Osteocyte (in vitro differentiated cells): ENCODE measurements around the gene MRPL11. TPM values are rescaled to one million over a fixed set of nuclear protein-coding genes. Genes with fewer than 3 reads are reported as not detected.

Experiments used
- DNase-seq: peaks from one replicate; pipeline ENCODE4 v3.0.0; 2021; ENCODE audit warnings: mixed read lengths; ENCODE audit not compliant: unreplicated experiment; ENCODE audit errors: extremely low spot score
- H3K27ac Mint-ChIP-seq: one replicate; pipeline ENCODE4 v1.8.0; 2021; ENCODE audit warnings: mild to moderate bottlenecking, mixed read lengths; ENCODE audit not compliant: unreplicated experiment
- H3K27me3 Mint-ChIP-seq: one replicate; pipeline ENCODE4 v1.8.0; 2021; ENCODE audit warnings: mixed read lengths; ENCODE audit not compliant: unreplicated experiment
- H3K36me3 Mint-ChIP-seq: one replicate; pipeline ENCODE4 v1.8.0; 2021; ENCODE audit warnings: mixed read lengths; ENCODE audit not compliant: unreplicated experiment
- H3K4me1 Mint-ChIP-seq: one replicate; pipeline ENCODE4 v1.8.0; 2021; ENCODE audit warnings: mixed read lengths; ENCODE audit not compliant: unreplicated experiment
- H3K4me3 Mint-ChIP-seq: one replicate; pipeline ENCODE4 v1.8.0; 2021; ENCODE audit warnings: mild to moderate bottlenecking, moderate library complexity, mixed read lengths; ENCODE audit not compliant: unreplicated experiment
- H3K9me3 Mint-ChIP-seq: one replicate; pipeline ENCODE4 v1.8.0; 2021; ENCODE audit warnings: mixed read lengths; ENCODE audit not compliant: unreplicated experiment
- CTCF ChIP-seq: fragments of 200-600 bp; sonication (generic); IDR thresholded peaks from 2 replicates; pipeline ENCODE4 v1.5.0; 2021; ENCODE audit warnings: antibody characterized with exemption, mild to moderate bottlenecking, moderate library complexity
- long read RNA-seq: library from polyadenylated mRNA; unstranded; transcript quantifications from one replicate; pipeline ENCODE4 v2.0.0, GENCODE V29; 2021
- total RNA-seq: library from RNA; stranded (reverse); gene quantifications from 2 replicates; pipeline ENCODE4 v1.2.1, GENCODE V29; 2021

The MRPL11 gene
- 42.1 and 45.4 TPM in 2 replicates for total RNA-seq
- long read RNA-seq, transcript MRPL11-201 (5 exons, 1,605 nt), result major isoform, 31 of 42 reads
- long read RNA-seq, transcript MRPL11-203 (5 exons, 1,527 nt), result minor isoform, 6 of 42 reads
- long read RNA-seq, partial matches to known transcripts, result 2 of 42 reads
- long read RNA-seq, other reads (novel, unspliced or antisense), result 2 of 42 reads

- Mint-ChIP-seq H3K4me3 (peak within 1 kb of the TSS; percentile 89), H3K36me3 (peaks cover 18% of the 10 kb centered on the region), H3K27ac (peak within 1 kb of the TSS; percentile 95), H3K4me1 (peaks cover 10% of the 10 kb centered on the region), H3K9me3 (peaks cover 9% of the 10 kb centered on the region), H3K27me3 (peaks cover 4% of the 10 kb centered on the region)
- TF ChIP-seq CTCF, result peak; percentile 73
- DNase-seq, result peak; percentile 93
Observed at GRCh38 chr11:66438504-66439466, at the start of gene MRPL11. TSS of gene MRPL11 (minus strand) at chr11:66438848. CDS start at chr11:66438754, 94 bp downstream.

GRCh38 chr11:66484806-66485380 lies 46.2 kb upstream of the MRPL11 start:
- Mint-ChIP-seq H3K36me3 (peaks cover 12% of the 10 kb centered on the region), H3K27ac (no peak overlapping the region), H3K4me1 (peaks cover 5% of the 10 kb centered on the region), H3K27me3 (no peaks in the 10 kb centered on the region), H3K4me3 (no peak overlapping the region), H3K9me3 (no peaks in the 10 kb centered on the region)
- TF ChIP-seq CTCF, result no peak
- no peak for DNase-seq

- Mint-ChIP-seq H3K4me1 (peaks cover 21% of the 10 kb centered on the region), H3K9me3 (no peaks in the 10 kb centered on the region), H3K27ac (peak within 1 kb of the TSS; percentile 94), H3K27me3 (no peaks in the 10 kb centered on the region), H3K36me3 (no peaks in the 10 kb centered on the region), H3K4me3 (peak within 1 kb of the TSS; percentile 93)
- no peak for TF ChIP-seq CTCF
- DNase-seq, result peak; percentile 99
Observed at GRCh38 chr11:66480117-66480938, 41.7 kb upstream of the MRPL11 start, which contains the start of gene DPP3. TSS of gene DPP3 (plus strand) at chr11:66480434. CDS start at chr11:66482201, 1,767 bp downstream.

GRCh38 chr11:66479394-66480116 lies 40.9 kb upstream of the MRPL11 start:
- peak overlapping the region; percentile 93 for H3K4me3 Mint-ChIP-seq
- H3K27me3 Mint-ChIP-seq, result no peaks in the 10 kb centered on the region

More at GRCh38 chr11:66479394-66480116, 40.9 kb upstream of the MRPL11 start:
- Mint-ChIP-seq H3K36me3 (no peaks in the 10 kb centered on the region), H3K27ac (peak overlapping the region; percentile 94), H3K4me1 (peaks cover 21% of the 10 kb centered on the region), H3K9me3 (no peaks in the 10 kb centered on the region)
- DNase-seq, result no peak
- no peak for TF ChIP-seq CTCF
